Raji (cell line): Measurements from ENCODE around the gene MYNN.

Source experiments
- POLR2A ChIP-seq: IDR thresholded peaks from 2 replicates; pipeline ENCODE4 v1.6.1; 2011; ENCODE audit warnings: low read depth, low read length, control low read depth; ENCODE audit not compliant: insufficient read depth

Gene MYNN

GRCh38 chr3:169769287-169770181, 3.7 kb upstream of the MYNN start, which contains the start of gene ACTRT3:
Gene ACTRT3 (minus strand): TSS chr3:169769561. CDS start chr3:169769520, 41 bp downstream.
- peak; percentile 43 for TF ChIP-seq POLR2A

GRCh38 chr3:169771497-169772304, 1.5 kb upstream of the MYNN start:
- TF ChIP-seq POLR2A, result 0 out of 2 replicates have a peak, but pooled peaks have one; percentile 37

- no peak for TF ChIP-seq POLR2A
Observed at GRCh38 chr3:169772305-169772896, 795 bp upstream of the MYNN start.

GRCh38 chr3:169774186-169774585, 990 bp downstream of the MYNN start:
- no peak for TF ChIP-seq POLR2A

GRCh38 chr3:169777822-169778221, 4.6 kb downstream of the MYNN start:
- TF ChIP-seq POLR2A, result no peak

GRCh38 chr3:169780742-169781141, 7.5 kb downstream of the MYNN start:
- TF ChIP-seq POLR2A, result no peak

- TF ChIP-seq POLR2A, result no peak
Observed at GRCh38 chr3:169781209-169781855, 8.1 kb downstream of the MYNN start.

- no peak for TF ChIP-seq POLR2A
Observed at GRCh38 chr3:169787120-169787519, 13.9 kb downstream of the MYNN start.

- TF ChIP-seq POLR2A, result no peak
Observed at GRCh38 chr3:169787791-169788190, 14.6 kb downstream of the MYNN start.

- TF ChIP-seq POLR2A, result no peak
Observed at GRCh38 chr3:169790219-169790618, 17.0 kb downstream of the MYNN start.

GRCh38 chr3:169790687-169791429, 17.7 kb downstream of the MYNN start:
- TF ChIP-seq POLR2A, result no peak

GRCh38 chr3:169792359-169792758, 19.2 kb downstream of the MYNN start:
- no peak for TF ChIP-seq POLR2A

GRCh38 chr3:169804681-169805080, 31.5 kb downstream of the MYNN start:
- no peak for TF ChIP-seq POLR2A

- no peak for TF ChIP-seq POLR2A
Observed at GRCh38 chr3:169809230-169809795, 36.1 kb downstream of the MYNN start.
